Lower lobe of right lung (tissue), 2 donors: Measurements from ENCODE around the gene SLC16A11. TPM values are rescaled to one million over a fixed set of nuclear protein-coding genes. Genes with fewer than 3 reads are reported as not detected.

Experiments
- ATAC-seq, 2 donors: fragments of 200-7000 bp; cut with Tn5 transposase; one replicate each; pipeline ENCODE4 v1.9.1; 2020 to 2022; ENCODE audit warnings: mild to moderate bottlenecking in 2 of 2, moderate library complexity in 2 of 2
- DNase-seq: peaks from one replicate; pipeline ENCODE4 v3.0.0-alpha.2; 2020
- H3K27ac ChIP-seq: fragments of 200-600 bp; one replicate; pipeline ENCODE4 v1.8.0; 2022
- H3K27me3 ChIP-seq: fragments of 200-600 bp; one replicate; pipeline ENCODE4 v1.8.0; 2022; ENCODE audit warnings: low read depth
- H3K36me3 ChIP-seq: fragments of 200-600 bp; one replicate; pipeline ENCODE4 v1.8.0; 2022; ENCODE audit warnings: mild to moderate bottlenecking
- H3K4me1 ChIP-seq: fragments of 200-600 bp; one replicate; pipeline ENCODE4 v1.8.0; 2022
- H3K4me3 ChIP-seq: fragments of 200-600 bp; one replicate; pipeline ENCODE4 v1.8.0; 2022; ENCODE audit warnings: mild to moderate bottlenecking
- H3K9me3 ChIP-seq: fragments of 200-600 bp; one replicate; pipeline ENCODE4 v1.8.0; 2022
- intact Hi-C: fragments of 100-400 bp; cut with DNase I; formaldehyde crosslinking; loops from one replicate; pipeline ENCODE4 v1.11.0; 2022
- total RNA-seq: library from RNA; stranded (reverse); fragmentation: NEBNext Ultra II Directional; extraction: Animal tissue kit (Norgen Biotek cat#: 25700); gene quantifications from one replicate; pipeline ENCODE4 v1.2.1, GENCODE V29; 2021
- TF ChIP-seq, protein P1 (sequence below): fragments of 200-600 bp; IDR thresholded peaks from one replicate; pipeline ENCODE4 v1.8.0; 2022; ENCODE audit warnings: antibody characterized with exemption, mild to moderate bottlenecking
- donor health status: DM: no; HTN: yes; CAD: no; lungs with severe emphysema.

SLC16A11 gene
- total RNA-seq, 1 donor from 2014 or later, result 7.7 TPM

DNA sequence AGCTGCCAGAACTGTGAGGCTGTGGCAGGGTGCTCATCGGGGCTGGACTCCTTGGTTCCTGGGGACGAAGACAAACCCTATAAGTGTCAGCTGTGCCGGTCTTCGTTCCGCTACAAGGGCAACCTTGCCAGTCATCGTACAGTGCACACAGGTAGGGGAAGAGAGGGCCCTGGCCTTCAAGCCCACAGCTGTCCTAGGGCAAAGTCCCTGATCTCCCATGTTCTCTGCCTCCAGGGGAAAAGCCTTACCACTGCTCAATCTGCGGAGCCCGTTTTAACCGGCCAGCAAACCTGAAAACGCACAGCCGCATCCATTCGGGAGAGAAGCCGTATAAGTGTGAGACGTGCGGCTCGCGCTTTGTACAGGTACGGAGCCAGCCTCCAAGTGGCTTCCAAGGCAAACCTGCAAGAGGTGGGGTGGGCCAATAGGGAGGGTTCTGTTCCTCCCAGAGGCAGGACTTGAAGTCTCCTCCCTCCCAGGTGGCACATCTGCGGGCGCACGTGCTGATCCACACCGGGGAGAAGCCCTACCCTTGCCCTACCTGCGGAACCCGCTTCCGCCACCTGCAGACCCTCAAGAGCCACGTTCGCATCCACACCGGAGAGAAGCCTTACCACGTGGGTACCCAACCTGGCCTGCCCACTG lies 17.3 kb downstream of the SLC16A11 start:
- DNase-seq (no peak), ATAC-seq (no peak)
- intact Hi-C loops, result no loop called here
- TF ChIP-seq, protein P1, sequence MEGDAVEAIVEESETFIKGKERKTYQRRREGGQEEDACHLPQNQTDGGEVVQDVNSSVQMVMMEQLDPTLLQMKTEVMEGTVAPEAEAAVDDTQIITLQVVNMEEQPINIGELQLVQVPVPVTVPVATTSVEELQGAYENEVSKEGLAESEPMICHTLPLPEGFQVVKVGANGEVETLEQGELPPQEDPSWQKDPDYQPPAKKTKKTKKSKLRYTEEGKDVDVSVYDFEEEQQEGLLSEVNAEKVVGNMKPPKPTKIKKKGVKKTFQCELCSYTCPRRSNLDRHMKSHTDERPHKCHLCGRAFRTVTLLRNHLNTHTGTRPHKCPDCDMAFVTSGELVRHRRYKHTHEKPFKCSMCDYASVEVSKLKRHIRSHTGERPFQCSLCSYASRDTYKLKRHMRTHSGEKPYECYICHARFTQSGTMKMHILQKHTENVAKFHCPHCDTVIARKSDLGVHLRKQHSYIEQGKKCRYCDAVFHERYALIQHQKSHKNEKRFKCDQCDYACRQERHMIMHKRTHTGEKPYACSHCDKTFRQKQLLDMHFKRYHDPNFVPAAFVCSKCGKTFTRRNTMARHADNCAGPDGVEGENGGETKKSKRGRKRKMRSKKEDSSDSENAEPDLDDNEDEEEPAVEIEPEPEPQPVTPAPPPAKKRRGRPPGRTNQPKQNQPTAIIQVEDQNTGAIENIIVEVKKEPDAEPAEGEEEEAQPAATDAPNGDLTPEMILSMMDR, result no peak
- H3K4me1 ChIP-seq, result peaks cover 56% of the 10 kb centered on the region
- H3K27me3 ChIP-seq, result no peaks in the 10 kb centered on the region
- no peak overlapping the region for H3K4me3 ChIP-seq
- no peaks in the 10 kb centered on the region for H3K9me3 ChIP-seq
- H3K36me3 ChIP-seq, result no peaks in the 10 kb centered on the region
- H3K27ac ChIP-seq, result peak overlapping the region; percentile 53

DNA sequence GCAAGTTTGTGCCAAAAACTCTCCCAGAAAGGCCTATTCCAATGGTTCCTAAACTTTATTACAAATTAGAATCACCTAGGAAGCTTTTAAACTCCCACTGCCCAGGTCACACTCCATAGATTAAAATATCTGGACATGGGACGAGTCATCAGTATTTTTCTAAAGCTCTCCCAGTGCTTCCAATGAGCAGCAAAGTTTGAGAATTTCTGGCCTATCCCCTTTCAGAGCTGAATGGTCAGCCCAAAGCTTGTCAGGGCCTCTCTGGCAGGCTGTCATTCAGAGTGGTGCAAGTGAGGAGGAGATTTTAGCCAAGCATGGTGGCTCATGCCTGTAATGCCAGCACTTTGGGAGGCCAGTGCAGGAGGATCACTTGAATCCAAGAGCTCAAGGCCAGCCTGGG lies 18.6 kb downstream of the SLC16A11 start:
- no peak for ATAC-seq
- Histone ChIP-seq H3K36me3 (no peaks in the 10 kb centered on the region), H3K27me3 (no peaks in the 10 kb centered on the region), H3K27ac (no peak overlapping the region), H3K9me3 (no peaks in the 10 kb centered on the region), H3K4me3 (peak overlapping the region; percentile 59), H3K4me1 (peaks cover 68% of the 10 kb centered on the region)
- TF ChIP-seq, protein P1, result no peak
- no peak for DNase-seq
- intact Hi-C loops, result no loop called here

DNA sequence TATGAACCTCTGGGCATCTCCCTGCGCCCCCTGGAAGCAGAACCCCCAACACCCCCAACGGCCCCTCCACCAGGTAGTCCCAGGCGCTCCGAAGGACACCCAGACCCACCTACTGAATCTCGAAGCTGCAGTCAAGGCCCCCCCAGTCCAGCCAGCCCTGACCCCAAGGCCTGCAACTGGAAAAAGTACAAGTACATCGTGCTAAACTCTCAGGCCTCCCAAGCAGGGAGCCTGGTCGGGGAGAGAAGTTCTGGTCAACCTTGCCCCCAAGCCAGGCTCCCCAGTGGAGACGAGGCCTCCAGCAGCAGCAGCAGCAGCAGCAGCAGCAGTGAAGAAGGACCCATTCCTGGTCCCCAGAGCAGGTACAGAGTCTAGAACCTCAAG lies 19.5 kb downstream of the SLC16A11 start:
- TF ChIP-seq, protein P1, result no peak
- peak overlapping the region; percentile 59 for H3K4me3 ChIP-seq
- H3K9me3 ChIP-seq, result no peaks in the 10 kb centered on the region
- H3K4me1 ChIP-seq, result peaks cover 66% of the 10 kb centered on the region
- intact Hi-C loops, result no loop called here
- H3K36me3 ChIP-seq, result no peaks in the 10 kb centered on the region
- H3K27ac ChIP-seq, result no peak overlapping the region
- ATAC-seq (no peak), DNase-seq (no peak)
- no peaks in the 10 kb centered on the region for H3K27me3 ChIP-seq

DNA sequence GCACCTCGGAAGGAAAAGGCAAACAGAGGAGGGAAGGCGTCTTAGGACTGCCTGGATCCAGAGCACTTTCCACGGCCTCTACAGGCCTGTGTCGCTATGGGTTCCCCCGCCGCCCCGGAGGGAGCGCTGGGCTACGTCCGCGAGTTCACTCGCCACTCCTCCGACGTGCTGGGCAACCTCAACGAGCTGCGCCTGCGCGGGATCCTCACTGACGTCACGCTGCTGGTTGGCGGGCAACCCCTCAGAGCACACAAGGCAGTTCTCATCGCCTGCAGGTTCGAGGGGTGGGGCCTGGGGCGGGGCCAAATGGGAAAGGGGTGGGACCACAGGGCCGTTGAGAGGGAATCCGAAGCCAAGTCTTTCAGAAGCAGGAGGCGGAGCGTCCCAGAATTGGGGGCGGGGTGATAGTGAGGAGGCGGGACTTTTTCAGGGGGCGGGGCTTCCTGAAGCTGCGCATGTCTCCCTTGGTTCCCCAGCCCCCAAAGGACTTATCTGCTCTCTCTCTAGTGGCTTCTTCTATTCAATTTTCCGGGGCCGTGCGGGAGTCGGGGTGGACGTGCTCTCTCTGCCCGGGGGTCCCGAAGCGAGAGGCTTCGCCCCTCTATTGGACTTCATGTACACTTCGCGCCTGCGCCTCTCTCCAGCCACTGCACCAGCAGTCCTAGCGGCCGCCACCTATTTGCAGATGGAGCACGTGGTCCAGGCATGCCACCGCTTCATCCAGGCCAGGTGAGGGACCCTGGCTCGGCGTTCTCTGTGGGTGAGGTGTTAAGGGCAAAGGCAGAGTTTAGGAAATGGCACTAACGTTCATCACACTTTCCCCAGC lies 20.1 kb downstream of the SLC16A11 start:
- TF ChIP-seq, protein P1, result no peak
- no peaks in the 10 kb centered on the region for H3K9me3 ChIP-seq
- H3K4me1 ChIP-seq, result peaks cover 62% of the 10 kb centered on the region
- peak; percentile 96 for DNase-seq
- no peaks in the 10 kb centered on the region for H3K36me3 ChIP-seq
- H3K4me3 ChIP-seq, result peak overlapping the region; percentile 59
- H3K27me3 ChIP-seq, result no peaks in the 10 kb centered on the region
- intact Hi-C loops, result no loop called here
- peak overlapping the region; percentile 93 for H3K27ac ChIP-seq
- ATAC-seq, result peak; percentile 84 to 86

DNA sequence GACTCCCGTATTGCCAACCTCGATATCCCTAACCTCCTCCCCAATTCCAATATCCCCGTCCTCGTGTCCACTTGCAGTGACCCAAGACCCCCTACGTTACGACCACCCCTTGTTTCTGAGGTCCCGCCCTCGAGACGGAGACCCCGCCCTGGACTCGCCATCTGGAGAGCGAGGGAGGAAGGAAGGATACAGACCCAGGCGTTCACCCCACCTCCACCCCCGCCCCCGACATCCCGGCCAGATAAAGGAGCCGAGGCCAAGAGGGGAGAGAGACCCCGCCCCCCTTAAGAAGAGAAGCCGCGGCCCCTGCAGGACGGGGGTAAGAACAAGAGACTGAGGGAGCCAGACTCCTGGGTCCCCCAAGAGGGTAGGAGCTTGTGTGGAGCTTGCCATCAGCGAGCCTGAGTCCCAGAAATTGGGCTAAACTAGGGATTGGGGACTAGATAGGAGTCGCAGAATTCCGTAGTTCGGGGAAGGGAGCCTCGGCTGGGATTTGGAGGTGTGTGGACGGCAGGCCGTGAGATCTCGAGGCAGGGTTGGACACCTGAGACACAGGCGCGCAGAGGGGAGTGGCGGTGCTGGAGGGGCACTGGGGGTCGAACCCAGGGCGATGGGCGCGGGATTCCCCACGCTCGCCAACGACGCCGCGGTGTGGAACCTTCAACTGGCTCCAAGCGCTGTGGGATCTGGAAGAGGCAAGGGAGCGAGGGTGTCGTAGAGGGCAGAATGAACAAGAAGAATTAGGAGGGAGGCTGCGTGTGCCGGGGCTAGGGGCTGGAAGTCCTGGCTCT lies 20.9 kb downstream of the SLC16A11 start, which contains the start of gene BCL6B:
Gene BCL6B (plus strand): TSS at position 270 of the 791 bp plus-strand sequence. CDS start 622 bp downstream, outside the sequence.
- H3K4me3 ChIP-seq, result peak within 1 kb of the TSS; percentile 59
- TF ChIP-seq, protein P1, result no peak
- peak; percentile 1 to 5 for ATAC-seq
- H3K36me3 ChIP-seq, result no peaks in the 10 kb centered on the region
- peak within 1 kb of the TSS; percentile 93 for H3K27ac ChIP-seq
- H3K27me3 ChIP-seq, result no peaks in the 10 kb centered on the region
- H3K9me3 ChIP-seq, result no peaks in the 10 kb centered on the region
- intact Hi-C loops, result no loop called here
- H3K4me1 ChIP-seq, result peaks cover 66% of the 10 kb centered on the region
- DNase-seq, result peak; percentile 53
